RPMI7951 (cell line): ENCODE results near the gene ELAVL4. TPM values are rescaled to one million over a fixed set of nuclear protein-coding genes. Genes with fewer than 3 reads are reported as not detected.

Experiments
- DNase-seq: peaks from one replicate; pipeline ENCODE4 v3.0.0-alpha.2; 2012; ENCODE audit warnings: low read depth
- total RNA-seq: library from RNA; depleted of rRNA; stranded (reverse); fragments of >200 nt; shearing (Covaris generic); gene quantifications from 2 replicates; pipeline ENCODE4 v1.2.3, GENCODE V29; 2014; rRNA removed

ELAVL4 gene
- total RNA-seq, 1 experiment from 2014 or later, result not detected

DNA sequence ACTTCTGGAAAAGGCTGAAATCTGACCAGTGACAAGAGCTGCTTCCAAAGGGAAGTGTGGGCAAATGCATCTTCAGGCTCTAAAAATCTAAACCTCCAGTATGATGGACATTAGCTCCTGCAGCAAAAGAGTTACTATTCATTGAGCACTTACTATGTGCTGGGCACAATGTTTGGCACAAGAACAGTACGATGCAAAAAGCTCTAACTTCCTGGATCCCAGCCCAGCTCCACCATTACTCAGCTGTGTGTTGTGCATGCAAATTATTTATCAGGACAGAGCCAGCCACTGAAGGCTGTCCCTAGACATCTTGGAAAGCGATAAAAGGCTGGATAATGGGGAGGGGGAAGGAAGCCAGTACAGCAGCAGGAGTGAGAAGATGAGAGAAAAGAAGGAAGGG lies 143.5 kb downstream of the ELAVL4 start:
- DNase-seq, result no peak

Other genes with a start within 250 kb of the ELAVL4 start
- not detected in 2 replicates for gene AGBL4, start 85.0 kb upstream of the ELAVL4 start, total RNA-seq